SU-DHL-6 (cell line): ENCODE data around the gene DRD3.

Source experiments
- H2AFZ ChIP-seq: fragments of 200-600 bp; sonication (generic); 2 replicates; pipeline ENCODE4 v1.6.1; 2014; ENCODE audit warnings: low read depth, mild to moderate bottlenecking, moderate library complexity, mixed read lengths, antibody characterized with exemption, low read length; ENCODE audit not compliant: severe bottlenecking
- H3F3A ChIP-seq: fragments of 200-600 bp; shearing (Covaris generic); 2 replicates; pipeline ENCODE4 v1.6.0; 2016; ENCODE audit warnings: antibody characterized with exemption, mild to moderate bottlenecking; ENCODE audit not compliant: insufficient read depth
- H3K27ac ChIP-seq: fragments of 200-600 bp; sonication (generic); 2 replicates; pipeline ENCODE4 v1.5.1; 2016; ENCODE audit warnings: low read depth, mild to moderate bottlenecking, low read length, moderate library complexity, mixed read lengths
- H3K27me3 ChIP-seq: fragments of 200-600 bp; sonication (generic), shearing (Covaris generic); 2 replicates; pipeline ENCODE4 v1.6.0; 2014; ENCODE audit warnings: mild to moderate bottlenecking, low read length
- H3K36me3 ChIP-seq: fragments of 200-600 bp; sonication (generic); 2 replicates; pipeline ENCODE4 v1.6.1; 2014; ENCODE audit warnings: mild to moderate bottlenecking, low read length, mixed read lengths
- H3K4me2 ChIP-seq: fragments of 300-600, 200-600 bp; shearing (Covaris generic), sonication (generic); 2 replicates; pipeline ENCODE4 v1.6.0; 2014; ENCODE audit warnings: low read length, low read depth, mild to moderate bottlenecking; ENCODE audit not compliant: poor library complexity, severe bottlenecking
- H3K4me3 ChIP-seq: fragments of 200-600 bp; sonication (generic); 2 replicates; pipeline ENCODE4 v1.5.1; 2014; ENCODE audit warnings: antibody characterized with exemption, low read length, mild to moderate bottlenecking, mixed read lengths; ENCODE audit not compliant: insufficient read depth, poor library complexity, severe bottlenecking
- H3K79me2 ChIP-seq: fragments of 200-600 bp; sonication (generic); 2 replicates; pipeline ENCODE4 v1.6.1; 2014; ENCODE audit warnings: mild to moderate bottlenecking, low read length, moderate library complexity; ENCODE audit not compliant: insufficient read depth
- H3K9ac ChIP-seq: fragments of 200-600 bp; sonication (generic); 2 replicates; pipeline ENCODE4 v1.7.0; 2014; ENCODE audit warnings: mild to moderate bottlenecking, low read length
- H3K9me2 ChIP-seq: fragments of 200-600 bp; sonication (generic); replicated peaks from 2 replicates; pipeline ENCODE4 v1.6.1; 2014; ENCODE audit warnings: low read length; ENCODE audit not compliant: insufficient read depth
- H3K9me3 ChIP-seq: fragments of 200-600 bp; sonication (generic); 2 replicates; pipeline ENCODE4 v1.6.1; 2014; ENCODE audit warnings: low read length, mixed read lengths; ENCODE audit not compliant: insufficient read depth
- H4K20me1 ChIP-seq: fragments of 200-600 bp; sonication (generic); 2 replicates; pipeline ENCODE4 v1.6.1; 2014; ENCODE audit warnings: low read depth, mild to moderate bottlenecking, antibody characterized with exemption, low read length, moderate library complexity, mixed read lengths
- CTCF ChIP-seq: fragments of 200-600 bp; sonication (generic); IDR thresholded peaks from one replicate; pipeline ENCODE4 v1.5.1; 2017; ENCODE audit warnings: antibody characterized with exemption, mild to moderate bottlenecking, low read length, moderate library complexity; ENCODE audit not compliant: insufficient read depth, poor library complexity, severe bottlenecking
- EZH2phosphoT487 ChIP-seq: fragments of 200-600 bp; sonication (generic), shearing (Covaris generic); conservative IDR thresholded peaks from 2 replicates; pipeline ENCODE4 v1.6.1; 2018; ENCODE audit warnings: mild to moderate bottlenecking, antibody characterized with exemption, low read length, moderate library complexity, mixed read lengths

Gene DRD3

GRCh38 chr3:114176487-114176886, 2.4 kb downstream of the DRD3 start:
- TF ChIP-seq EZH2phosphoT487, result no peak
- no peak for TF ChIP-seq CTCF
- no peaks in the 10 kb centered on the region for H3K79me2 ChIP-seq
- no peaks in the 10 kb centered on the region for H3K9me2 ChIP-seq
- no peak overlapping the region for H3K9ac ChIP-seq
- H3F3A ChIP-seq, result no peaks in the 10 kb centered on the region
- H3K9me3 ChIP-seq, result no peaks in the 10 kb centered on the region
- H4K20me1 ChIP-seq, result no peaks in the 10 kb centered on the region
- no peak overlapping the region for H3K4me2 ChIP-seq
- no peaks in the 10 kb centered on the region for H3K36me3 ChIP-seq
- H3K27me3 ChIP-seq, result no peaks in the 10 kb centered on the region
- no peak overlapping the region for H3K4me3 ChIP-seq
- no peak overlapping the region for H3K27ac ChIP-seq
- H2AFZ ChIP-seq, result no peak overlapping the region

- H3K36me3 ChIP-seq, result no peaks in the 10 kb centered on the region
- H3K27me3 ChIP-seq, result no peaks in the 10 kb centered on the region
- H2AFZ ChIP-seq, result no peak overlapping the region
- no peaks in the 10 kb centered on the region for H3K9me3 ChIP-seq
- no peaks in the 10 kb centered on the region for H3K79me2 ChIP-seq
- no peak overlapping the region for H3K4me3 ChIP-seq
- H4K20me1 ChIP-seq, result no peaks in the 10 kb centered on the region
- H3K27ac ChIP-seq, result no peak overlapping the region
- no peak overlapping the region for H3K9ac ChIP-seq
- H3F3A ChIP-seq, result no peaks in the 10 kb centered on the region
- no peaks in the 10 kb centered on the region for H3K9me2 ChIP-seq
- H3K4me2 ChIP-seq, result no peak overlapping the region
- TF ChIP-seq CTCF (no peak), EZH2phosphoT487 (no peak)
Measured at GRCh38 chr3:114175204-114175987, 3.5 kb downstream of the DRD3 start.

- no peaks in the 10 kb centered on the region for H3K36me3 ChIP-seq
Measured at GRCh38 chr3:114171677-114172076, 7.2 kb downstream of the DRD3 start.

More at GRCh38 chr3:114171677-114172076, 7.2 kb downstream of the DRD3 start:
- Histone ChIP-seq H3K27me3 (no peaks in the 10 kb centered on the region), H3K4me3 (no peak overlapping the region), H3K27ac (no peak overlapping the region), H2AFZ (no peak overlapping the region), H3K9ac (no peak overlapping the region), H3K9me3 (no peaks in the 10 kb centered on the region), H3K9me2 (no peaks in the 10 kb centered on the region), H4K20me1 (no peaks in the 10 kb centered on the region), H3K4me2 (no peak overlapping the region), H3K79me2 (no peaks in the 10 kb centered on the region), H3F3A (no peaks in the 10 kb centered on the region)
- no peak for TF ChIP-seq EZH2phosphoT487
- no peak for TF ChIP-seq CTCF
